BJ (cell line): Measurements from ENCODE around the gene GAK. TPM values are rescaled to one million over a fixed set of nuclear protein-coding genes. Genes with fewer than 3 reads are reported as not detected.

ENCODE experiments used
- CTCF ChIA-PET: fragments of 350-600 bp; formaldehyde crosslinking; extraction: SDS; loops from one replicate; lab custom pipeline; 2021; ENCODE audit warnings: antibody characterized with exemption, inconsistent platforms; lab: Yijun Ruan, JAX
- POLR2A ChIA-PET: fragments of 300-600 bp; sonication (Branson Sonifier 250); formaldehyde crosslinking; extraction: SDS; loops from one replicate; lab custom pipeline; 2021; ENCODE audit warnings: antibody characterized with exemption; lab: Charles Lee
- DNase-seq: peaks from one replicate; pipeline ENCODE4 v3.0.0-alpha.2; 2011; ENCODE audit warnings: low read depth
- H3K27me3 ChIP-seq: 2 replicates; pipeline ENCODE4 v1.6.0; 2011; ENCODE audit warnings: low read length; ENCODE audit not compliant: control insufficient read depth, insufficient read depth
- H3K36me3 ChIP-seq: 2 replicates; pipeline ENCODE4 v1.5.1; 2011; ENCODE audit warnings: low read length; ENCODE audit not compliant: control insufficient read depth, insufficient read depth
- H3K4me3 ChIP-seq: 2 replicates; pipeline ENCODE4 v1.5.1; 2011; ENCODE audit warnings: low read depth, mild to moderate bottlenecking, control low read depth, low read length
- polyA plus RNA-seq: library from polyadenylated mRNA; depleted of rRNA; stranded (reverse); fragments of >200 nt; gene quantifications from 2 replicates; pipeline ENCODE4 v1.2.3, GENCODE V29; 2011
- TF ChIP-seq, protein P1 (sequence below): IDR thresholded peaks from 2 replicates; pipeline ENCODE4 v1.5.1; 2011; ENCODE audit warnings: low read depth, mild to moderate bottlenecking, control low read depth, inconsistent platforms, low read length, moderate library complexity; ENCODE audit not compliant: insufficient read depth

The GAK gene
- polyA plus RNA-seq, 1 experiment: 26.3 TPM

- TF ChIP-seq, protein P1, sequence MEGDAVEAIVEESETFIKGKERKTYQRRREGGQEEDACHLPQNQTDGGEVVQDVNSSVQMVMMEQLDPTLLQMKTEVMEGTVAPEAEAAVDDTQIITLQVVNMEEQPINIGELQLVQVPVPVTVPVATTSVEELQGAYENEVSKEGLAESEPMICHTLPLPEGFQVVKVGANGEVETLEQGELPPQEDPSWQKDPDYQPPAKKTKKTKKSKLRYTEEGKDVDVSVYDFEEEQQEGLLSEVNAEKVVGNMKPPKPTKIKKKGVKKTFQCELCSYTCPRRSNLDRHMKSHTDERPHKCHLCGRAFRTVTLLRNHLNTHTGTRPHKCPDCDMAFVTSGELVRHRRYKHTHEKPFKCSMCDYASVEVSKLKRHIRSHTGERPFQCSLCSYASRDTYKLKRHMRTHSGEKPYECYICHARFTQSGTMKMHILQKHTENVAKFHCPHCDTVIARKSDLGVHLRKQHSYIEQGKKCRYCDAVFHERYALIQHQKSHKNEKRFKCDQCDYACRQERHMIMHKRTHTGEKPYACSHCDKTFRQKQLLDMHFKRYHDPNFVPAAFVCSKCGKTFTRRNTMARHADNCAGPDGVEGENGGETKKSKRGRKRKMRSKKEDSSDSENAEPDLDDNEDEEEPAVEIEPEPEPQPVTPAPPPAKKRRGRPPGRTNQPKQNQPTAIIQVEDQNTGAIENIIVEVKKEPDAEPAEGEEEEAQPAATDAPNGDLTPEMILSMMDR: no peak
- H3K36me3 ChIP-seq: peaks cover 29% of the 10 kb centered on the region
- no peak for DNase-seq
- ChIA-PET CTCF (no interaction called here), POLR2A (no interaction called here)
- no peak overlapping the region for H3K4me3 ChIP-seq
- H3K27me3 ChIP-seq: no peaks in the 10 kb centered on the region
These were observed 74.7 kb downstream of the GAK start for GRCh38 chr4:857461-857860.

GRCh38 chr4:856225-856901, 75.8 kb downstream of the GAK start:
- no peak overlapping the region for H3K4me3 ChIP-seq
- H3K36me3 ChIP-seq: peaks cover 28% of the 10 kb centered on the region
- no peaks in the 10 kb centered on the region for H3K27me3 ChIP-seq
- TF ChIP-seq, protein P1: no peak
- POLR2A ChIA-PET: no interaction called here
- CTCF ChIA-PET: interaction anchor here (0.6 kb wide), 2 partner anchors 11 to 799 kb away, joined by 3 to 4 read pairs; no protein-coding TSS in a partner anchor
- DNase-seq: no peak

GRCh38 chr4:855880-856224, 76.3 kb downstream of the GAK start:
- CTCF ChIA-PET: interaction anchor here (0.6 kb wide), 2 partner anchors 12 to 799 kb away, joined by 3 to 4 read pairs; no protein-coding TSS in a partner anchor
- Histone ChIP-seq H3K27me3 (no peaks in the 10 kb centered on the region), H3K4me3 (no peak overlapping the region), H3K36me3 (peaks cover 28% of the 10 kb centered on the region)
- TF ChIP-seq, protein P1: no peak
- POLR2A ChIA-PET: no interaction called here
- no peak for DNase-seq

DNA sequence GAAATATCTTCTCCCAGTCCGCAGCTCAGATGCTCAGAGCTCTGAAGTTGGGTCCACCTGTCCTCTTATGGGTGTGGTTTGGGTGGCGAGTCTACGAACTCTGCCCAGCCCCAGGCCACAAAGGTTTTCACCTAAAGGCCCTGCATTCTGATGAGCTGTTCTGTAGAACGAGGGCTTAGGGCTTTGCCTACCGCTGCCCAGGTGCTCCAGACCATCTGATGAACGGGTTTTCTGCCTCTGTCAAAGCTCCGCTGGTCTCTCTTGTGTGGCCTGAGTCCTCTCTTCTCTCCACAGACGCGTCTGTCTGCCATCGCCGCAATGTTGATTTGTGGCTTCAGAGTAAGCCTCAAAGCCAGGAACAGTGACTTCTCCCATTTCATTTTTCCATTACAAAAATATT, 77.8 kb downstream of the GAK start:
- ChIA-PET CTCF (no interaction called here), POLR2A (no interaction called here)
- H3K4me3 ChIP-seq: no peak overlapping the region
- H3K27me3 ChIP-seq: no peaks in the 10 kb centered on the region
- H3K36me3 ChIP-seq: peaks cover 27% of the 10 kb centered on the region
- TF ChIP-seq, protein P1: no peak
- DNase-seq: no peak

DNA sequence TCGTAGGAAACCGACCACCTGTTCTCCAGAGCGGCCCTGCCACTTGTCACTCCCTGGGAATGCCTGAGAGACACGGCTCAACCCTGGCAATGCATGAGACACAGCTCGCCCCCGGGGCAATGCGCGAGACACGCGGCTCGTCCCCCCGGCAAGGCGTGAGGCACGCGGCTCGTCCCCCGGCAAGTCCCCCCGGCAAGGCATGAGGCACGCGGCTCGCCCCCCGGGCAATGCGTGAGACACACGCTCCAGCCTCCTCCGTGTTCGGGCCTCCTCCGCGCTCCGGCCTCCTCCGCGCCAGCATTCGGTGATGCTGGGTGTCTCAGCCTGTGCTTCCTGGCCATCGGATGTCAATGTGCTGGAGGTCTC, 78.7 kb downstream of the GAK start:
- H3K36me3 ChIP-seq: peaks cover 21% of the 10 kb centered on the region
- no peak overlapping the region for H3K4me3 ChIP-seq
- DNase-seq: no peak
- TF ChIP-seq, protein P1: no peak
- CTCF ChIA-PET: no interaction called here
- H3K27me3 ChIP-seq: no peaks in the 10 kb centered on the region
- POLR2A ChIA-PET: no interaction called here
